Mammary epithelial cell (primary cell): Measurements from ENCODE around the gene KRTAP4-3.

ENCODE experiments used
- EZH2 ChIP-seq: IDR thresholded peaks from 2 replicates; pipeline ENCODE4 v1.6.1; 2012; ENCODE audit warnings: low read length, inconsistent platforms, borderline replicate concordance
- TF ChIP-seq, protein P1 (sequence below), 2 donors: IDR thresholded peaks in 1 of 2; conservative IDR thresholded peaks in 1 of 2; 2 replicates each; pipeline ENCODE4 v1.5.1; 2011 to 2012; ENCODE audit warnings: inconsistent platforms in 2 of 2, low read length in 2 of 2, mild to moderate bottlenecking in 2 of 2, control low read depth in 1 of 2, low read depth in 1 of 2; ENCODE audit not compliant: insufficient read depth in 1 of 2; ENCODE audit errors: extremely low read depth in 1 of 2

DNA sequence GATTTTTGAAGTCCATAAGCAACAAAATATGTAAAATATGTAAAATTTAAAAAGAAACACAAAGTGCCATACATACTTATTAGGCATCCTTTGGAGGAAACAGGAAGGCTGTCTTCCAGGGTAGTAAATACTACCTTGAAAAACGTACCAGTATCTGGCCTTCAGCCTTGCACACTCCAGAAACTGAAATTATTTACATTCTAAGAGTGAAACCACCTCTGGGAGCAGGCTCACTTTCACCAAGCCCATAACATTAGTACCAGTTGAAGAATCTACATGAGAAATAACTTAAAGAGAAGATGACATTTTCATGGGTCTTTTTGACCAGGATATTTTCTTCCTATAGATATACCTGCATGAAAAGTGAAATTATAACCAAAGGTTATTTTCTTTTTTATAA, 28.0 kb upstream of the KRTAP4-3 start:
- TF ChIP-seq, protein P1, sequence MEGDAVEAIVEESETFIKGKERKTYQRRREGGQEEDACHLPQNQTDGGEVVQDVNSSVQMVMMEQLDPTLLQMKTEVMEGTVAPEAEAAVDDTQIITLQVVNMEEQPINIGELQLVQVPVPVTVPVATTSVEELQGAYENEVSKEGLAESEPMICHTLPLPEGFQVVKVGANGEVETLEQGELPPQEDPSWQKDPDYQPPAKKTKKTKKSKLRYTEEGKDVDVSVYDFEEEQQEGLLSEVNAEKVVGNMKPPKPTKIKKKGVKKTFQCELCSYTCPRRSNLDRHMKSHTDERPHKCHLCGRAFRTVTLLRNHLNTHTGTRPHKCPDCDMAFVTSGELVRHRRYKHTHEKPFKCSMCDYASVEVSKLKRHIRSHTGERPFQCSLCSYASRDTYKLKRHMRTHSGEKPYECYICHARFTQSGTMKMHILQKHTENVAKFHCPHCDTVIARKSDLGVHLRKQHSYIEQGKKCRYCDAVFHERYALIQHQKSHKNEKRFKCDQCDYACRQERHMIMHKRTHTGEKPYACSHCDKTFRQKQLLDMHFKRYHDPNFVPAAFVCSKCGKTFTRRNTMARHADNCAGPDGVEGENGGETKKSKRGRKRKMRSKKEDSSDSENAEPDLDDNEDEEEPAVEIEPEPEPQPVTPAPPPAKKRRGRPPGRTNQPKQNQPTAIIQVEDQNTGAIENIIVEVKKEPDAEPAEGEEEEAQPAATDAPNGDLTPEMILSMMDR (conservative IDR thresholded peaks at IDR 0.05 in 1 of 2, IDR thresholded peaks at IDR 0.05 in 1 of 2; ENCODE audit: extremely low read depth in 1 of 2, insufficient read depth in 1 of 2, low read depth in 1 of 2, low read length in 2 of 2) = no peak
- TF ChIP-seq EZH2 = no peak
